Right cardiac atrium (tissue), 5 donors: ENCODE measurements around the gene ANK3. TPM values are rescaled to one million over a fixed set of nuclear protein-coding genes. Genes with fewer than 3 reads are reported as not detected.
A peak's percentile ranks its signal among the peaks of the same experiment; 100 is the strongest.

Source experiments
- ATAC-seq, 2 donors: fragments of 200-7000 bp; cut with Tn5 transposase; one replicate each; pipeline versions ENCODE4 v1.8.0 to v1.9.1; 2020; ENCODE audit warnings: moderate library complexity in 2 of 2, mild to moderate bottlenecking in 1 of 2
- DNase-seq, 3 donors: peaks; one replicate each; pipeline ENCODE4 v3.0.0-alpha.2; 2020
- H3K27ac ChIP-seq: one replicate; pipeline ENCODE4 v1.5.1; 2013; ENCODE audit warnings: mild to moderate bottlenecking, low read length, control low read depth, moderate library complexity
- H3K27me3 ChIP-seq: one replicate; pipeline ENCODE4 v1.6.1; 2013; ENCODE audit not compliant: control insufficient read depth, insufficient read depth
- H3K4me1 ChIP-seq: one replicate; pipeline ENCODE4 v1.6.1; 2013; ENCODE audit warnings: low read length; ENCODE audit not compliant: control insufficient read depth, insufficient read depth
- H3K4me3 ChIP-seq: one replicate; pipeline ENCODE4 v1.5.1; 2013; ENCODE audit warnings: low read length, control low read depth
- H3K9me3 ChIP-seq: one replicate; pipeline ENCODE4 v1.6.1; 2013; ENCODE audit warnings: low read length; ENCODE audit not compliant: control insufficient read depth
- WGBS: extraction: QIAGEN DNeasy Blood & Tissue Kit; methylation state at CpG from one replicate; pipeline ENCODE4 v1.1.7; 2013; 5-methylcytosine and 5-hydroxymethylcytosine counted together
- intact Hi-C, 4 donors: fragments of 100-400 bp; cut with DNase I; formaldehyde crosslinking; loops; one replicate each; pipeline versions ENCODE4 v1.11.0 to v1.14.0; 2022 to 2023
- polyA plus RNA-seq: library from polyadenylated mRNA; stranded (reverse); fragments of 200-250 nt; gene quantifications from one replicate; pipeline ENCODE4 v1.2.3, GENCODE V29; 2013
- total RNA-seq, 4 donors: library from RNA; stranded (reverse); fragmentation: NEBNext Ultra II Directional; extraction: Animal tissue kit (Norgen Biotek cat#: 25700); gene quantifications; one replicate each; pipeline ENCODE4 v1.2.1, GENCODE V29; 2021
- donor health status: healthy with polysubstance abuse.
- donor health status: DM: no; HTN: yes; CAD: no.
- donor health status: DM: no; HTN: no; CAD: no.
- donor health status: DM: no; HTN: yes; CAD: no; lungs with severe emphysema.
- donor health status: DM: yes; HTN: yes; CAD: no.

ANK3 gene
- total and polyA plus RNA-seq, 5 donors, result 59.8 to 196 (median 171) TPM

- Histone ChIP-seq H3K27ac (no peak overlapping the region), H3K27me3 (no peaks in the 10 kb centered on the region), H3K4me1 (no peaks in the 10 kb centered on the region), H3K4me3 (no peak overlapping the region), H3K9me3 (no peaks in the 10 kb centered on the region)
- ATAC-seq, result peak in 1 of 2 donors; percentile 59
- DNase-seq, result no peak
- intact Hi-C loops, result no loop called here
- 60% methylated on average over 3 of the region's 3 CpGs for WGBS
Measured at GRCh38 chr10:60222047-60222446, 167.6 kb downstream of the ANK3 start.

GRCh38 chr10:60212195-60212594 is 177.5 kb downstream of the ANK3 start:
- WGBS, result 68% methylated on average over 1 of the region's 1 CpG
- DNase-seq, result no peak
- no peak overlapping the region for H3K27ac ChIP-seq
- no peaks in the 10 kb centered on the region for H3K4me1 ChIP-seq
- intact Hi-C loops, result no loop called here
- no peak overlapping the region for H3K4me3 ChIP-seq
- H3K9me3 ChIP-seq, result no peaks in the 10 kb centered on the region
- H3K27me3 ChIP-seq, result no peaks in the 10 kb centered on the region
- no peak for ATAC-seq

- Histone ChIP-seq H3K4me3 (no peak overlapping the region), H3K4me1 (no peaks in the 10 kb centered on the region), H3K27ac (no peak overlapping the region), H3K27me3 (no peaks in the 10 kb centered on the region), H3K9me3 (no peaks in the 10 kb centered on the region)
- no peak for ATAC-seq
- DNase-seq, result no peak
- intact Hi-C loops, result loop anchor here (5.0 to 10.0 kb wide), 4 partner anchors 105 to 225 kb away; no protein-coding TSS in a partner anchor
- 66% methylated on average over 7 of the region's 7 CpGs for WGBS
Measured at GRCh38 chr10:60209874-60210570, 179.7 kb downstream of the ANK3 start.

GRCh38 chr10:60208676-60209269 is 180.9 kb downstream of the ANK3 start:
- no peak overlapping the region for H3K4me3 ChIP-seq
- H3K27ac ChIP-seq, result no peak overlapping the region
- WGBS, result 36% methylated on average over 4 of the region's 4 CpGs
- ATAC-seq (peak in 1 of 2 donors; percentile 35), DNase-seq (no peak)
- H3K9me3 ChIP-seq, result no peaks in the 10 kb centered on the region
- no peaks in the 10 kb centered on the region for H3K4me1 ChIP-seq
- no peaks in the 10 kb centered on the region for H3K27me3 ChIP-seq
- intact Hi-C loops, result loop anchor here (5.0 to 10.0 kb wide), 4 partner anchors 104 to 226 kb away; no protein-coding TSS in a partner anchor

GRCh38 chr10:60207894-60208293 is 181.8 kb downstream of the ANK3 start:
- Histone ChIP-seq H3K4me3 (no peak overlapping the region), H3K9me3 (no peaks in the 10 kb centered on the region), H3K27me3 (no peaks in the 10 kb centered on the region), H3K27ac (no peak overlapping the region), H3K4me1 (no peaks in the 10 kb centered on the region)
- ATAC-seq (no peak), DNase-seq (no peak)
- WGBS, result 80% methylated on average over 5 of the region's 5 CpGs
- intact Hi-C loops, result loop anchor here (5.0 to 10.0 kb wide), 4 partner anchors 103 to 227 kb away; no protein-coding TSS in a partner anchor

DNA sequence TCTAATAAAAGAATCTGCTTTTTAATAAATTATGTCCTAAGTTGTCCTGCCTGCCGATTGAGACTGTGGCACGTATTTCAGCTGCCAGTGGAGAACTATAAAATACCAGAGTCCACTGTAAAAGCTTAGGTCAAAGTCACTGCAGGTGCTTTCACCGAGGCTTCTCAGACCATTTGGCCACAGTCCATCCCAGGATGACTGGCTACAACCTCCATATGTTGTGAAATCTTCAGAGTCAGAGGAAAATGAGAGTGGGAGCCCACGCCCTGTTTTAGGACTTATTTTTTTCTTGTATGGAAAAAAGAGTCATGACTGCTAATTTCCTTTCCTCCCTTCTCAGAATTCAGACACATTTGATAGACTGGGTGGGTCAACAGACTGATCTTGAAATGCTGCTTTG is 182.9 kb downstream of the ANK3 start:
- intact Hi-C loops, result loop anchor here (5.0 to 10.0 kb wide), 4 partner anchors 102 to 228 kb away; no protein-coding TSS in a partner anchor
- H3K27me3 ChIP-seq, result no peaks in the 10 kb centered on the region
- 64% methylated on average over 4 of the region's 4 CpGs for WGBS
- no peaks in the 10 kb centered on the region for H3K9me3 ChIP-seq
- no peak overlapping the region for H3K4me3 ChIP-seq
- DNase-seq (no peak), ATAC-seq (no peak)
- no peaks in the 10 kb centered on the region for H3K4me1 ChIP-seq
- H3K27ac ChIP-seq, result no peak overlapping the region

- ATAC-seq (no peak), DNase-seq (no peak)
- Histone ChIP-seq H3K27ac (no peak overlapping the region), H3K4me1 (no peaks in the 10 kb centered on the region), H3K9me3 (no peaks in the 10 kb centered on the region), H3K27me3 (no peaks in the 10 kb centered on the region), H3K4me3 (no peak overlapping the region)
- 82% methylated on average over 3 of the region's 3 CpGs for WGBS
- intact Hi-C loops, result loop anchor here (5.0 to 10.0 kb wide), 4 partner anchors 101 to 229 kb away; no protein-coding TSS in a partner anchor
Measured at GRCh38 chr10:60205741-60206140, 183.9 kb downstream of the ANK3 start.

DNA sequence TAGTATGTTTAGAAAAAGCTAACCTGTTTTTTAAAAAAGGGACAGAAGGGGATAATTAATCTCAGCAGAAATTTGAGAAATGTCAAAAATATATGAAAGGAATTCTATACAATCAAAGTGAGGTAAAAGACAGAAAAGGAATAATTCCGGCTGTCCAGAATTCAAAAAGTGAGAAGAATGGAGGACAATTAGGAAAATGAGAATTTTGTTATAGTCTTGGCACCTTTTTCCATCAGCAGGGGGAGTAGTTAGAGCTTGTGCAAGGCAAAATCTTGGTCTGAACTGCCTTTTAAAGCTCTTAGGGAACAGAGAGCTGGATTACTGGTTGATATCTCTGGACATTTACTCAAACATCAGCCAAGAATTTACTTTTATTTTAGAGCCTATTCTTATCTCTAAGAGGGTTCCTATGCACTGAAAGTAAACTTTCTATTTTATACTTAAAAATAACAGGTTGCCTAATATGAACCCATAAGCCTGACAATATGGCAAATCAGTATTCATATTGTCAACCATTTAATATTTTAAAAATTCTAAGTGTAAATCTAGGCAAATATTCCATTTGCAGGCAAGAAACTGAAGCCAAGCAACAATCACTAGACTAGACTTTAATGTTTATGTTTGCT is 185.6 kb downstream of the ANK3 start:
- H3K4me3 ChIP-seq, result no peak overlapping the region
- WGBS, result 46% methylated on average over 1 of the region's 1 CpG
- H3K27ac ChIP-seq, result no peak overlapping the region
- H3K4me1 ChIP-seq, result no peaks in the 10 kb centered on the region
- no peaks in the 10 kb centered on the region for H3K27me3 ChIP-seq
- DNase-seq, result no peak
- intact Hi-C loops, result loop anchor here (5.0 to 10.0 kb wide), 3 partner anchors 87 to 231 kb away; no protein-coding TSS in a partner anchor
- no peak for ATAC-seq
- H3K9me3 ChIP-seq, result no peaks in the 10 kb centered on the region

DNA sequence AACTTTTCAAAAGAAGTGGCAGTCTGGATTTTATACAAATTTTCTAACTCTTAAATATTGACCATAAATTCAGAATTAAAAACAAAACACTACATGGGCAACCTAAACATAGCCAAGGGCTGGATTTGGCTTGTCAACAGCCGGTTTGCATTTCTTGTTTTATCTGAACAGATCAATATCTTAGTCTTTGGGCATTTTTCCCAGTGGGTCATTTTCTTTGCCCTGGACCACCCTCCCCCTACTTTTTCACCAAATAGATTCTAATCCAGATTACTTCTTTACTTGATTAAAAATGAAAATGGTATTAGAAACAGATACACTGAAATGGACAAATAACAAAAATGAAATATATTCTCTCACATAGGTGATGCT is 189.0 kb downstream of the ANK3 start:
- WGBS, result 60% methylated on average over 1 of the region's 1 CpG
- Histone ChIP-seq H3K27me3 (no peaks in the 10 kb centered on the region), H3K9me3 (no peaks in the 10 kb centered on the region), H3K4me3 (no peak overlapping the region), H3K27ac (no peak overlapping the region), H3K4me1 (peaks cover 2% of the 10 kb centered on the region)
- intact Hi-C loops, result loop anchor here (5.0 to 10.0 kb wide), 3 partner anchors 83 to 234 kb away; no protein-coding TSS in a partner anchor
- DNase-seq (no peak), ATAC-seq (no peak)

DNA sequence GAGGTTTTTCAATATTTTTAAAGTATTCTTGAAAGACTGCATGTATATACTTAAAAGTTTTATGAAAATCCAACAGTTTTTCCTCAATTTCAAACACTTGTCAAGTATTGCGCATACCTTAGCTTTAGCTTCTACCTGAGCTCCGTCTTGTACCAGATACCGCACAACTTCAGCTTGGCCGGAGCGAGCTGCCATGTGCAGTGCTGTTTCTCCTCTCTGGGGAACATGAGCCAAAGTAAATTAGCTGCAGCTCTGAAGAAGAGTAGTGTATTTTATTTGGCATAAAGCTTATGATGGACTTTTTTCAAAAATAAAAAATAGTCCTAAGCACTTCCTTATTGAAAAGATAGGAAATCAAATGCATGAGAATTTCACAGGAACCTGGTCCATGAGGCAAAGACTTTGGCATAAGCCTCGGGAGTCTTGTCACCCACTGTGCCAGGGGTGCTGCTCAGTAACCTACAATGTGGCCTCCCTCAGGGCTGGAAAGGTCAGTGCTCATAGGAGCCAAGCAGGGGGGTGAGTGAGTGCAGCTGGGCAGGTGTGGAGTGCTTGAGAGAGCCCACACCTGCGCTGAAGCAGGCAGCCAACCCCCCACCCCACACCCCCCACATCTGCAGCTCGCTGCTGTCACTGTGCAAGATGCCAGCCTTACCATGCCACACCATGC is 189.5 kb downstream of the ANK3 start:
- no peaks in the 10 kb centered on the region for H3K27me3 ChIP-seq
- H3K4me3 ChIP-seq, result no peak overlapping the region
- DNase-seq (peak in 1 of 3 donors; percentile 66), ATAC-seq (peak; percentile 26 to 57)
- 58% methylated on average over 8 of the region's 8 CpGs for WGBS
- H3K4me1 ChIP-seq, result peaks cover 2% of the 10 kb centered on the region
- intact Hi-C loops, result loop anchor here (5.0 to 10.0 kb wide), 3 partner anchors 83 to 235 kb away; no protein-coding TSS in a partner anchor
- no peaks in the 10 kb centered on the region for H3K9me3 ChIP-seq
- H3K27ac ChIP-seq, result no peak overlapping the region
